GM15510 (cell line): ENCODE data around the gene SOST.
A peak's percentile ranks its signal among the peaks of the same experiment; 100 is the strongest.

Source experiments
- POLR2A ChIP-seq: IDR thresholded peaks from 3 replicates; pipeline ENCODE4 v1.6.1; 2011; ENCODE audit warnings: borderline replicate concordance; ENCODE audit not compliant: insufficient read length; ENCODE audit errors: extremely low read depth

SOST gene

DNA sequence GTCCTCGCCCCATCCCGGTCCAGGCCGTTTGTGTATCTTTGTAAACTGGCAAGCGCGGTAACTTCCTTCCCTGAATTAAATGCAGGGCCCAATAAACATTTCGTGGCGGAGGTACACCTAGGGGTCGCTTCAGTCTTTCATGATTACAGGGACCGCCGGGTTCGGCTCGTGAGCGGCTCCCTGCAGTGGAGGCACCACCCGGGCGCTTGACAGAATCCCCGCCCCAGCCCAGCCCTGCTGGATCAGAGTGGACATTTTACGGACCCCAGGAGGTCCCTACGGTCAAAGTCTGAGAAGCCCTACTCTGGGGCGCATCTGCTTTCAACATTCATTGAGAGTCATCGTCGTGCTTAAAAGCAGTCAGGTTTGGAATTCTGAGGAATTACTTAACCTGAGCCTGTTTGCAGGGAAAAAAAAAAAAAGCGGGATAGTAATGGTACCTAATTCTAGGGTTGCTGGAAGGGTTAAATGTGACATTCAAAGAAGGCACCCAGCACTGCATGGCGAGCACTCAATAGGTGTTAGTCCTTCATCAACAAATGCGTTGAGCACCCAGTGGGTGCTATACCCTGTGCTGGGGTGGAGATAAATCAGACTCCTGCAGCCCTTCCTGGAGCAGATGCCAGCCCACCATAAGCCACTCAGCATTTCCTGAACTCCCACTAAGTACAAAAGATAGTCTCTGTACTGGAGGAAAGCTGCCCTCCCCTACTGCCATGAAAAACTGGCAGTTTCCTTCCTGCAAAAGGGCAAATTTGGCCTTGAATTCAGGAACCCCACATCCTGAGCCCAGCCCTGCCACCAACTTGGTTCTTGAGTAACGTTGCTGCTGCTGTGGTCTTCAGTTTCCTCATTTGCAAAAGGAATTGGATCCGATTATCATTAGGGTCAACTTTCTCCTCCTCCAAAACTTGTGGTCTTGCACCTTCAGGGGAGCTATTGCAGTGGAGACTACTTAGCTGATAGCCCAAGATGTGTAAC is 20.8 kb upstream of the SOST start:
- TF ChIP-seq POLR2A, result no peak

DNA sequence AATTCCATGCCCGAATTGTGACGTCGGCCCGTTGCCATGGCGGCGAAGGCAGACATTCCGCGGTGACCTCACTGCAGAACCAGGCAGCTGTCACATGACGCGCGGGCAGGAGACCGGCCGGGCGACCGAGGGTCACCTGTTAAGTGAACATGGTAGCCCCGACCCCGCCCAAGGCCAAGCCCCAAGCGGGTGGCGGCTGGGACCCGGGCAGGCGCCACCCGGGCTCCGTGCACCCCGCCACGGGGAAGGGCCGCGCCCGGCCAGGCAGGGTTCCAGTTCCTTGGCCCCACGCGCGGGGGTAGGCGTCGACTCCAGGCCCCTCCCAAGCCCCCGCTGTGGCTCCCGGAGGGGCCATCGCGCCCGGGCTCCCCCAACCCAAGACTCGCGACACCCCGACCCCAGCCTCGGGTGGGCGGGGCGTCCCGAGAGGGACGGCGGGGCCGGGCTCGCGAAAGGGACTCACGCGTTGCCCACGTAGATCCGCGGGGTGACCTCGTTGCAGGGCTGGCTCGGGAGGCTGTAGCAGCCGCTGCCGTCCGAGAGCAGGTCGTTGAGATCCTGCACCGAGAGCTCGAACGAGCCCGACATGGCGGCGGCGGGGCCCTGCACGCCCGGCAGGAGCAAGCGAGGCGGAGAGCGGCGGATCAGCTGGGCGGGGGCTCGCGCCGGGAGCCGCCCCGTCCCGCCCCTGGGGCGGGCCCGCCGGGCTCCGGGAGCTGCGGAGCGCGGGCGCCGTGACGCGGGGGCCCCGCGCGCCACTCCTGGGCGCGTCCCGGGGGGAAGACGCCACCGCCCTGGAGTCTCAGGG is 19.9 kb upstream of the SOST start, which contains the start of gene DUSP3:
DUSP3 (minus strand) TSS at position 641 of the 808 bp plus-strand sequence; CDS start at position 588, 53 bp downstream.
- peak; percentile 59 for TF ChIP-seq POLR2A

DNA sequence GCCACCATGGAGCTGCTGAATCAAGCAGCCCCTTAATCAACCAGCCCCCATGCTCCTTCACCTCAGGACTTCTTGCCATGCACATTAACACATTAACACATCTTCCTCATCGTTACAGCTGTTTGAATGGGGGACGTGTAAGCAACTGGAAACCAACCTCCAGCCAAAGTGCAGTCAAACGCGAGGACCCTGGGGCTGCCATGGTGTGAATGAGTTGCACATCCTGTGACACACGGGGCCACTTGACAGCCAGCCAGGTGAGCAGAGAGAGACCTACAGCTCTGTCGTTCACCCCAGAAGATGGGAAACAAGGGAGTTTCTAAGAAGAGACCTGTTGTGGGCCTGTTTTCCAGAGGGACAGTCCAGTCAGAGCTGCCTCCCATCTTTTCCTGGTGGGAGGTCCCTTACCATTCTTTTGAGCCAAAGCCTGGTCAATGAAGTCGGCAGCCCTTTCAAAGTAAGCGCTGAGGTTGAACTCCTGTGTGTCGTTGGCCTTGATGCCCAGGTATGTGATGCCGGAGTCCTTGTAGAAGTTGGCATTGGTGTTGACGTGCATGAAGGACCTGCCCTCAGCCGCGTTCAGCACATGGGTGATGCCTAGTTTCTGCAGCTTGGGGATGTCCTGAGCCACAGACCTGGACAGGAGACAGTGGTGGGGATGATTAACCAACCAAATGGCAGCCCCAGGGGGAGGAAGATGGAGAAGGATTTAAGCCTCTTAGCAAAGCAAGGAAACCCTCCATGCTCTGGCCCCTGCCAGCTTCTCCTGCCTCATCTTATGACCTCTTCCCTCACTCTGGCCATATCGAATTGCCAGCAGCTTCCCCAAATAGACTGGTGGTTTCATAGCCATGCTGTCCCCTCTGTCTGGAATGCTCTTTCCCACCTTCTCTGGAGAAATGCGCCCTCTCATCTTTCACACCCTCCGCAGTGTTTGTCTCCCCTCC is 16.0 kb upstream of the SOST start:
- no peak for TF ChIP-seq POLR2A

DNA sequence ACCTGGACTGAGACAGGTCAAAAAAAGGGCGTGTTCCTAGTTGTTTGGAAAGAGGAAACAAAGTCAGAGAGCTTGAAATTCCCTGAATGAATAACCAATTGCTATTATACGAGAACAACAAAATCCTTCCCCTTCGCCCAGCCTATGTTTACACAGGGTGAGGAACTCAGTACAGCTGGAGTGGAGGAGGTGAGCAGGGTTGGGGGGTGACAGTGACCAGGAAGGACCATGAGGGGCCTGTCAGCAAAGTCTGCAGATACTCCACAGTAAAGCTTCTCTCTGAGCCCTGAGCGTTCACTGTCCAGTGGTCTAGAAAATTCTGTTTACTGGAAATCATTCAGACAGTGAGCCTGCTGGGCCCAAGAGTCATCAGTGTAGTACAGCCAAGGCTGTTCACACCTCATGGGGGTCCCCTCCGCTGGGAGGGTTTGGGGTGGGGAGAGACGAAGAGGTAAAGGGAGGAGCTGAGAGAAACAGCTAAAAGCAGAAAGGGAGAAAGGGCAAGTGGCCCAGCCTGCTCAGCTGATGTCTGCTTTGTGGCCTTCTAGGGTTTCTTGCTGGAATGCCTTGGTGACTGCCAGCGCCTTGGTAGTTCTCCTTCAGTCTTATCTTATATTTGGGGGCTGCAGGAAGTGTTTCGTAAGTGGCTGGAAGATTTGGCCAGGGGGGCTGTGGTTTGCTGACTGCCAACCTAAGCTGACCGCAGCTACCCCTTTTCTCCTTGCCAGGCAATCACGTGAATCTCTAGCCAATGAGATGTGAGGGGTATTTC is 14.5 kb upstream of the SOST start:
- no peak for TF ChIP-seq POLR2A

DNA sequence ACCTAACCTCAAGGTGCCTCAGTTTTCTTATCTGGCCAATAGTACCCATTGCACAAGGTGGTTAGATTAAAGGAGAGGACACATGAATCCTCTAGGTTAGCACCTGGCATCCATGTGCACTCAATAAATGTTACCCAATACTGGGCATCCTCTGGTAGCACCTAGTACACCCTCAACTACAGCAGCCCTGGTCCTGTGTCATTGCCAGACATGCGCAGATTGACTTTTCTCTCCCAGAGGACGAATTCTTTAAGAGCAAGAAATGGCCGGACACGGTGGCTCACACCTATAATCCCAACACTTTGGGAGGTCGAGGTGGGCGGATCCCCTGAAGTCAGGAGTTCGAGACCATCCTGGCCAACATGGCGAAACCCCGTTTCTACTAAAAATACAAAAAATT is 12.9 kb upstream of the SOST start:
- TF ChIP-seq POLR2A, result no peak

DNA sequence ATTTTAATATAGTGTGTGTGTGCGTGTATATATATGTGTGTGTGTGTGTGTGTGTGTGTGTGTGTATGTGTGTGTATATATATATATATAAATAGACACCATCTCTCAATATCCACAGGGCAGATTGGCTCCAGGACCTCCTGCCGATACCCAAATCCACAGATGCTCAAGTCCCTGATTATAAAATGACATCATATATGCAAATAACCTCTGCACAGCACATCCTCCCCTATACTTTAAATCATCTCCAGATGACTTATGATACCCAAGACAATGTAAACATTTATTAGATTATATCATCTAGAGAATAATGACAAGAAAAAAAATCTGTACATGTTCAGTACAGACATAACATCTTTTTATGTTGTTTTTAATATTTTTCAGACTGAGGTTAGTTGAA is 12.4 kb upstream of the SOST start:
- no peak for TF ChIP-seq POLR2A

DNA sequence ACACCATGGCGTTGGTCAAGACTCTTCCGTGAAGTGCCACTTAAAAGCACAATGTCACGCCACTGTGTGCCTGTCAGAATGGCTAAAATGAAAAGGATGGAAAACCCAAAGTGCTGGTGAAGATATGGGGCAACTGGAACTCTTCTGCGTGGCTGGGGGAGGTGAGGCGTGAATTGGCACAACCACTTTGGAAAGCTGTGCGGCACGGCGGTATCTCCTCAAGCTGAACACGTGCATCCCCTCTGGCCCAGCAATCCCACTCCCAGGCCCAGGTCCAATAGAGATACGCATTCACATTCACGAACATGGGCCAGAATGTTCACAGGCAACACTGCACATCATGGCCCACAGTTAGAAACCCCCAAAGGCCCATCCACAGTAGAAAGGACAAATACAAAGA is 11.3 kb upstream of the SOST start:
- no peak for TF ChIP-seq POLR2A

DNA sequence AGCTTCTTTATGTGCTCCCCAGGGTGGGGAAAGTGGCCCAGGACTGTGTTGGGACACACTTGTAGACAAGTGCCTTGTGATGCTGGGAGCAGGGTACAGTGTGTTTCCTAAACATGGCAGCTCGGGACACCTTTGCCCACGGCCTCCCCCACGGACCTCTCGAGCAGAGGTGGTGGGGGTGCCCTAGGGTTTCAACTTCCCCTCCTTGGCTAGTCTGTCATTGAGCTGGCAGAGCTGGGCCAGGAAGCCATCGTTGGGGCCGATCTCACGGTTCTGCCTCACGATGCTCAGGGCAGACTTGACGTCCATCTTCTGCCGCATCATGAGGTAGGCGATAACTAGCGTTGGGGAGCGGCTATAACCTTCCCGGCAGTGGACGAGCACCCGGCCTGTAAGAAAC is 10.8 kb upstream of the SOST start:
- TF ChIP-seq POLR2A, result no peak

DNA sequence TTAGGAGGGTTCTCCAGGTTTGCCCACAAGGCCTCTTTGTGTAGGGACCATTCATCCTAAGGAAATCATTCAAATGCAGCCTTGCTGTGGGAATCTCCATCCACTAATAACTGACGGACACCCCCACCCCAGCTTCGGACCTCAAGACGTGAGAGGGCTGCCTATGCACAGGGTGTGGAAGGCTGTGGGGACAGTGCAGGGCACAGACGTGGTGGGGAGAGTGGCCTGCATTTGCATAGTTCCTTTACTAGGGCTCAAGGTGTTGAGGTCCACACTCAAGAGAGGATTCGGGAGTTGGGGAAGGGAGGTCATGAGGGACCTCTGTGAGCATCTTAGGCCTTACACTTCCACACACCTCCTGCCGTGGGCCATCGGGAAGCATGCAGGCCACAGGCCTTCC is 10.4 kb upstream of the SOST start:
- no peak for TF ChIP-seq POLR2A

DNA sequence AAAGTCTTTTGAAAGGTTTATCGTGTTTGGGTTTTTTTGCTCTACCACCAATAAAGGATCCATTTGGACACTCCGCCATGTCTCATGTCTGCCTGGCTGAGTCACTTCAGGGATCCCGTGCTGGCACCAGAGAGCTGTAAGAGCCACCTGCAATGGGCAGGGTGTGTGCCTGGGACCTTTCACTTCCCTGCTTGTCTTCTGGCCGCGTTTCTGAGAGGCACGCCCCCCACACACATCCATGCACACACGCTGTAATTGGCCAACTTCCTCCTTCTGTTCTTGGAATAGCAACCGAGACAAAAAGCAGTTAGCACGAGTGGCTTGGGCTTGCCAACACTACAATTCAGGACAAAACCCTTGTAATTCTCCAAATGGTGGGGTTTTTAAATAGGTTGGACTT is 9.8 kb upstream of the SOST start:
- no peak for TF ChIP-seq POLR2A

DNA sequence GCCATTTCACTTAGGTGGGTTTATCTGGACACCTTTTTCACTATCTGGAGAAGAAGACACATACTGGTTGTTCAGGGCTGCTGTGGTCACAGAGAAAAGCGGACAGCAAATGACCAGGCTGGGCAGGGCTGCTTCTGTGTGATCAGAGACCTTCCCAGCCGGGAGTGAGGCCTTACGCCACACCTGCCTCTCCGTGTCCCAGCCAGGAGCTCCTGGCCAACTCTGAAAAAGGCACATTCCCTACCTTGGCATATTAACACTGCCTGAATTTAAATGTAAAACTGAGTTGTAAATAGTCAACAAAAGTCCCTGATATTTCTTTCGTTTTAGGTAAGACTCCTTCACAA is 9.1 kb upstream of the SOST start:
- no peak for TF ChIP-seq POLR2A

DNA sequence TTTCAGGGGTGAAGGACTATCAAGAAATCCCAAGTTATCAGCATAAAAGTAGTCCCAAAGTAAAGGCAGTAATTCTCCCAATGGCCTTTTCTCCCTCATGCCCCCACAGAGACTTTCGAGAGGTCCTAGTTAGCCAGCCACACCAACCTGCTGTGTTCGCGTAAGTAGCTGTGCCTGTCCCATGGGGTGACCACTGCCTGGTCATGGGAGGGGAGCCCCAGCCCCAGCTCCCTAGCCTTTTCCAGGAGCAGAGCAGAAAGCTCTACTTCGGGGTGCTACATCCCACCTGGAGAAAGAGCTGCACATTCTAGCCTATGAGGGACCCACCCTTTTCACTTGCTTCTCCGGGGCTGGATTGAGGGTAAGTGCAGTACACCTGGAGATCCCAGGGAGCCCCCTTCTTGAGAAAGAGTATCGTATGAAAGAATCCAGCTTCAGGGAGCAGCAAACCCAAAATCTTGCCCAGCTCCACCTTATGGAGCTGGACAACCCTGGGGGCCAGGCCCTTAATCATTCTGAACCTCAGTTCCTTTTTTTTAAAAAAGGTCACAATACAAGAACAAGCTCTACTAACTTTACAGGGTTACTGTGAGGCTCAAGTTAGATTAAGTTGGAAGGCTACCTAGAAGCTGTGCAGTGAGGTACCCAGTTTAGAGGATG is 8.6 kb upstream of the SOST start:
- no peak for TF ChIP-seq POLR2A

DNA sequence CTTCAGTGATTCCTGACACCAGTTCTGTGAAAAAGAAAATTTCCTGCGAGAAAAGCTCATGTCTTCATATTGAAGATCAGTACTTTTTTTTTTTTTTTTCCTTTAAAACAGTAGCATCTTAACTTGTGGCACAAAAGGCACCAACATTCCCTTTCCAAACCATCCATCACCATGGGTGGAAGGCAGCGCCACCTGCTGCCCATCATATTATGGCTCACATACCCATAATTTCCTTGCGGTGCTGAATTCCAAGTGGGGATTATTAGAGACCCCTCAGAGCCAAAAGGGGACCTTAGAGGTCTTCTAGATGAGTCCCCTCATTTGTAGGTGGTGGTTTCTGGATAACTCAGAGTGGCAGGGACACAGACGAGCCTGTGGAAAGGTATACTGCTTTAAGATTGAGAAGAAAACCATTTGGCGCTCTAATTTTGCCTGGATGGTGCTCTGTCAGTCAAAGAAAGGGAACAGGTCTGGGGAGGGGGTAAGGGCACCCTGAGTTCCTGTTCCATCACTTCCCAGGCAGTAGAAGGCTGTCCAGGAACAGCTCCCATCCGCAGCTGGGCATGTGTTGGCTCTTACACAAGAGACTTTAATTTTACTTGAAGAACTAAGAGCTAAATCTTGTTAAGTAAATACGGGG is 7.9 kb upstream of the SOST start:
- TF ChIP-seq POLR2A, result no peak

DNA sequence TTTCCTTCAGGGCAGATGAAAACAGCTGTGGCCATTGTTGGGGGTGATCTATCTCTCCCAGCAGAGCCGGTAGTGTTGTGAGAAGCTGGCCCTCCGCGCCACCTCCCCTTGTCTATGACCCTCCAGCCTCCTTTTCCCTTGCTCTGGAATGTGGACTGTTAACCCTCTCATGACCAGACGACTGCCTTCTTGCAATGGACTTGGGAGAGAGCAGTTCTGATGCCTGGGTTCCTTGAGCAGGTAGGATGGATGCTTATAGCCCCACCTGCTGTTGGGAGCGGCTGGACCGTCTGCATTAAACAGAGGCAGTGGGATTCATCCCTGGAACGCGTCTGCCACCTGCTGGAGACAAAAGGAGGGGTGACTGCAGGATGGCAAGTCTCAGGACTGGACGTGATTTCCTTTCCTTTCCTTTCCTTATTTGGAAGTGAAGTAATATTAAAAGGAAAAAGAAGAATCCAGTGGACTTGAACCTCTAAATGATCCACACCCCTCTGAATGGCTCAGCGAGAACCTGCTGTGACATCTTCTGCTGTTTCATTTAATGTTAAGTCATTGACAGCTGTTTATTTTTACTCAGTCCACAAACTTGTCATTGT is 1.8 kb upstream of the SOST start:
- no peak for TF ChIP-seq POLR2A
